Tibial nerve (tissue), 3 donors: ENCODE data around the gene CYP24A1.

ENCODE experiments used
- POLR2A ChIP-seq, 2 donors: fragments of 450-650 bp; IDR thresholded peaks; one replicate each; pipeline ENCODE4 v1.6.1; 2017; ENCODE audit warnings: antibody characterized with exemption in 2 of 2, mild to moderate bottlenecking in 2 of 2, moderate library complexity in 2 of 2
- TF ChIP-seq, protein P1 (sequence below), 5 experiments: fragments of 200-600 bp in 3 of 5; fragments of 450-650 bp in 2 of 5; sonication (generic) in 3 of 5; IDR thresholded peaks; one replicate each; pipeline ENCODE4 v1.5.1; 2016 to 2019; ENCODE audit warnings: antibody characterized with exemption in 5 of 5, mild to moderate bottlenecking in 3 of 5, moderate library complexity in 2 of 5

DNA sequence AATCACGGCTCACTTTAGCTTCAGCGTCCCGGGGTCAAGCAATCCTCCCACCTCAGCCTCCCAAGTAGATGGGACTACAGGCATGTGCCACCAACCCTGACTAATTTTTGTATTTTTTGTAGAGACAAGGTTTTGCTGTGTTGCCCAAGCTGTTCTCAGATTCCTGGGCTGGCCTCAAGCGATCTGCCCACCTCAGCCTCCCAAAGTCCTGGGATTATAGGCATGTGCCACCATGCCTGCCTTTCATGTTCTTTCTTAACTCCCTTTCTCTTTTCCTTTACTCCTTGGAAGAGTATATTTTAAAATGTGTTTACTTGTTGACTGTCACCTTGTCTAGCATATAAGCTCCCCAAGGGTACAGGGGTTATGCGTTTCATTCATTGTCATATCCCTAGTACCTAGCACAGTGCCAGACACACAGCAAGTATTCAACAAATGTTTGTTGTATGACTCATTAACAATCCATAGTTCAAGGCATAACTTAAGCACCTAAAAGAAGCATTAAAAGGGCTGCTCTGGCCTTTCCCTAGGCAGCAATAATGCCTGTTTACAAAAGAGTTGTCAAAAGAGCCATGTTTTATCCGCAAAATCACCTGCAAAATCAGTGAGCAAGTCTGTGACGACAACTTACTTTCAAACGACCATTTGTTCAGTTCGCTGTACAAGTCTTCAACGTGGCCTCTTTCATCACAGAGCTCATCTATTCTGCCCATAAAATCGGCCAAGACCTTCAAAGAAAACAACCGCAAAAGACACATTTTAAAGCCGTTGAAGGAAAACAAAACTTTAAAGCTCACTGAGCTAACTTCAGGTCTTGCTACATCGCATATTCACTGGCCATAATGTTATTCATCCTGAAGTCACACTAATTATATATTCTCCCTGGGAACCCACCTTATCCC, 4.6 kb downstream of the CYP24A1 start:
- TF ChIP-seq, protein P1, sequence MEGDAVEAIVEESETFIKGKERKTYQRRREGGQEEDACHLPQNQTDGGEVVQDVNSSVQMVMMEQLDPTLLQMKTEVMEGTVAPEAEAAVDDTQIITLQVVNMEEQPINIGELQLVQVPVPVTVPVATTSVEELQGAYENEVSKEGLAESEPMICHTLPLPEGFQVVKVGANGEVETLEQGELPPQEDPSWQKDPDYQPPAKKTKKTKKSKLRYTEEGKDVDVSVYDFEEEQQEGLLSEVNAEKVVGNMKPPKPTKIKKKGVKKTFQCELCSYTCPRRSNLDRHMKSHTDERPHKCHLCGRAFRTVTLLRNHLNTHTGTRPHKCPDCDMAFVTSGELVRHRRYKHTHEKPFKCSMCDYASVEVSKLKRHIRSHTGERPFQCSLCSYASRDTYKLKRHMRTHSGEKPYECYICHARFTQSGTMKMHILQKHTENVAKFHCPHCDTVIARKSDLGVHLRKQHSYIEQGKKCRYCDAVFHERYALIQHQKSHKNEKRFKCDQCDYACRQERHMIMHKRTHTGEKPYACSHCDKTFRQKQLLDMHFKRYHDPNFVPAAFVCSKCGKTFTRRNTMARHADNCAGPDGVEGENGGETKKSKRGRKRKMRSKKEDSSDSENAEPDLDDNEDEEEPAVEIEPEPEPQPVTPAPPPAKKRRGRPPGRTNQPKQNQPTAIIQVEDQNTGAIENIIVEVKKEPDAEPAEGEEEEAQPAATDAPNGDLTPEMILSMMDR (IDR thresholded peaks at IDR 0.05): no peak
- TF ChIP-seq POLR2A (IDR thresholded peaks at IDR 0.05): no peak
